Measurements from ENCODE around the gene CIP2A. TPM values are rescaled to one million over a fixed set of nuclear protein-coding genes. Genes with fewer than 3 reads are reported as not detected.

The CIP2A gene
- total and polyA plus RNA-seq, 2 of the 4 experiments (the other 2 are of a cell fraction): 8.5 to 27.8 TPM

GRCh38 chr3:108501535-108501934 lies 87.7 kb downstream of the CIP2A start:
- H3K56ac ChIP-seq (ENCODE audit: extremely low read depth, insufficient read depth, low read length): no peak overlapping the region
- H4K8ac ChIP-seq (ENCODE audit: low read depth in 2 of 2, low read length in 2 of 2): no peak overlapping the region
- in situ Hi-C loops (cut with MboI; ENCODE audit: low sequenced_read_pairs): no loop called here
- no peak overlapping the region for H3K27ac ChIP-seq (ENCODE audit: insufficient read depth, low read length)
- no TSS peak for BruUV-seq (replicated peaks)
- no peak overlapping the region for H2BK15ac ChIP-seq (ENCODE audit: low read depth, low read length)
- ChIA-PET POLR2A (ENCODE audit: unreplicated experiment) (no interaction called here), CTCF (no interaction called here)
- no peak overlapping the region for H2AFZ ChIP-seq (replicated peaks; ENCODE audit: low read length, poor library complexity)
- no peak for DNase-seq
- TF ChIP-seq BHLHE40 (IDR thresholded peaks at IDR 0.05; ENCODE audit: low read depth, low read length) (no peak), FOS (IDR thresholded peaks at IDR 0.05; ENCODE audit: low read depth, low read length) (no peak), POLR2A (IDR thresholded peaks at IDR 0.05; ENCODE audit: low read depth, low read length) (no peak), RCOR1 (IDR thresholded peaks at IDR 0.05; ENCODE audit: insufficient replicate concordance, low read length) (no peak), NFE2L2 (IDR thresholded peaks at IDR 0.05; ENCODE audit: low read depth, low read length) (no peak), ELK1 (IDR thresholded peaks at IDR 0.05; ENCODE audit: borderline replicate concordance, low read depth, low read length) (no peak), USF2 (IDR thresholded peaks at IDR 0.05; ENCODE audit: low read depth, low read length) (no peak), SMC3 (IDR thresholded peaks at IDR 0.05; ENCODE audit: low read depth, low read length) (no peak), MAFK (IDR thresholded peaks at IDR 0.05; ENCODE audit: low read depth, low read length) (no peak), RFX5 (IDR thresholded peaks at IDR 0.05; ENCODE audit: low read depth, low read length) (no peak), CTCF (conservative IDR thresholded peaks at IDR 0.05; ENCODE audit: low read depth, low read length) (no peak), MAZ (IDR thresholded peaks at IDR 0.05; ENCODE audit: borderline replicate concordance, low read depth, low read length) (no peak), RAD21 (IDR thresholded peaks at IDR 0.05; ENCODE audit: low read length) (no peak), CEBPB (IDR thresholded peaks at IDR 0.05; ENCODE audit: low read depth, low read length) (no peak), CHD1 (IDR thresholded peaks at IDR 0.05; ENCODE audit: low read depth, low read length) (no peak), MXI1 (IDR thresholded peaks at IDR 0.05; ENCODE audit: borderline replicate concordance, low read depth, low read length) (no peak)
- H4K91ac ChIP-seq (ENCODE audit: insufficient read depth, low read depth, low read length): no peak overlapping the region
- H3K4ac ChIP-seq (ENCODE audit: low read depth, low read length): no peak overlapping the region
- H3K9ac ChIP-seq (ENCODE audit: low read depth, low read length): no peak overlapping the region
- H3K36me3 ChIP-seq (ENCODE audit: control insufficient read depth, insufficient read depth, low read length): no peaks in the 10 kb centered on the region
- H3K14ac ChIP-seq (replicated peaks; ENCODE audit: low read depth, low read length): no peak overlapping the region
- 100% methylated on average over 1 of the region's 5 CpGs; no CpG with 5 or more reads in 1 of the 2 experiments for WGBS, 2 experiments (ENCODE audit: extremely low coverage in 2 of 2, insufficient read length in 1 of 2)
- no peaks in the 10 kb centered on the region for H3K9me1 ChIP-seq (ENCODE audit: insufficient read depth, low read length)
- H3K79me1 ChIP-seq (ENCODE audit: low read depth in 1 of 2, low read length in 2 of 2): no peaks in the 10 kb centered on the region
- H3K4me1 ChIP-seq (ENCODE audit: control insufficient read depth, insufficient read depth, low read length): no peaks in the 10 kb centered on the region
- H3K23ac ChIP-seq (ENCODE audit: low read depth, low read length): no peak overlapping the region
- no peak overlapping the region for H3K4me3 ChIP-seq (ENCODE audit: insufficient read depth, low read depth, low read length)
- H2AK5ac ChIP-seq (ENCODE audit: low read depth, low read length): no peak overlapping the region
- no peak for ATAC-seq (ENCODE audit: low read depth)
- H4K20me1 ChIP-seq (ENCODE audit: insufficient read depth, low read length): no peaks in the 10 kb centered on the region
- dilution Hi-C loops (cut with HindIII; ENCODE audit: low sequenced_read_pairs, unreplicated experiment): no loop called here
- no peak overlapping the region for H2BK20ac ChIP-seq (ENCODE audit: low read depth, low read length)
- no peak overlapping the region for H4K5ac ChIP-seq (ENCODE audit: low read depth, low read length)
- intact Hi-C loops (cut with micrococcal nuclease): no loop called here
- H3K27me3 ChIP-seq (ENCODE audit: control insufficient read depth, insufficient read depth, low read length): no peaks in the 10 kb centered on the region
- no peak overlapping the region for H2BK5ac ChIP-seq (ENCODE audit: low read depth, low read length, poor library complexity, severe bottlenecking)
- H3K9me3 ChIP-seq (ENCODE audit: control insufficient read depth, insufficient read depth, low read length): no peaks in the 10 kb centered on the region
- no peak overlapping the region for H3K18ac ChIP-seq (ENCODE audit: low read depth, low read length)
- no peak overlapping the region for H3K4me2 ChIP-seq (ENCODE audit: low read depth, low read length)
- H2AK9ac ChIP-seq (replicated peaks; ENCODE audit: low read depth, low read length, poor library complexity): no peak overlapping the region
- no peak overlapping the region for H2BK120ac ChIP-seq (ENCODE audit: low read depth, low read length)
